HepG2 (cell line): ENCODE results near the gene ASCC2. TPM values are rescaled to one million over a fixed set of nuclear protein-coding genes. Genes with fewer than 3 reads are reported as not detected.

ENCODE experiments used
- KLF16 ChIP-seq, 2 experiments: sonication (generic) in 1 of 2; formaldehyde crosslinking in 1 of 2; IDR thresholded peaks; 2 replicates each; pipeline versions ENCODE4 v1.6.1 to v1.8.0; 2016 to 2023; ENCODE audit warnings: missing genetic modification reagents in 2 of 2, missing compliant biosample characterization in 1 of 2
- MXD4 ChIP-seq: IDR thresholded peaks from 2 replicates; pipeline ENCODE4 v1.6.1; 2016; ENCODE audit warnings: mild to moderate bottlenecking, missing biosample characterization, missing genetic modification reagents
- TBL1XR1 ChIP-seq: fragments of 150-350 bp; IDR thresholded peaks from 2 replicates; pipeline ENCODE4 v1.6.1; 2014; ENCODE audit warnings: borderline replicate concordance, low read length; ENCODE audit not compliant: partially characterized antibody
- THAP11 ChIP-seq: IDR thresholded peaks from 2 replicates; pipeline ENCODE4 v1.6.1; 2016; ENCODE audit warnings: missing biosample characterization, missing genetic modification reagents
- ZBTB1 ChIP-seq: sonication (generic); formaldehyde crosslinking; IDR thresholded peaks from 2 replicates; pipeline ENCODE4 v1.4.0; 2020; ENCODE audit warnings: missing genetic modification reagents, borderline replicate concordance
- ZNF549 ChIP-seq: sonication (generic); formaldehyde crosslinking; IDR thresholded peaks from 2 replicates; pipeline ENCODE4 v1.5.0; 2020; ENCODE audit warnings: missing genetic modification reagents
- polyA plus RNA-seq, 8 experiments: library from polyadenylated mRNA; depleted of rRNA in 3 of 8; stranded (reverse) in 7 of 8; unstranded in 1 of 8; fragments of >200 nt; fragmentation: Illumina TruSeq in 4 of 8; extraction: Trizol in 4 of 8; gene quantifications; 2 replicates each; pipeline versions ENCODE4 v1.2.1 to v1.2.3, GENCODE V29; 2011 to 2016; ENCODE audit warnings: low read depth in 4 of 8, missing spikeins in 1 of 8, mixed read lengths in 1 of 8; ENCODE audit not compliant: insufficient read depth in 1 of 8
- total RNA-seq, 5 experiments: library from RNA; depleted of rRNA; stranded (reverse); fragments of >200 nt; fragmentation: Illumina TruSeq; extraction: Trizol; gene quantifications; 2 replicates each; pipeline ENCODE4 v1.2.3, GENCODE V29; 2016; ENCODE audit warnings: low read depth in 1 of 5
- TF ChIP-seq, protein P1 (sequence below): IDR thresholded peaks from 2 replicates; pipeline ENCODE4 v1.6.1; 2016; ENCODE audit warnings: low read depth
- TF ChIP-seq, protein P2 (sequence below): IDR thresholded peaks from 2 replicates; pipeline ENCODE4 v1.6.1; 2016
- TF ChIP-seq, protein P3 (sequence below), 2 experiments: fragments of 450-650 bp in 1 of 2; sonication (generic) in 1 of 2; formaldehyde crosslinking; IDR thresholded peaks; 2 replicates each; pipeline versions ENCODE4 v1.5.0 to v1.8.0; 2020 to 2022; ENCODE audit warnings: mild to moderate bottlenecking in 1 of 2, missing genetic modification reagents in 1 of 2
- TF ChIP-seq, protein P4 (sequence below): sonication (generic); formaldehyde crosslinking; IDR thresholded peaks from 2 replicates; pipeline ENCODE4 v1.4.0; 2020; ENCODE audit warnings: missing genetic modification reagents
- TF ChIP-seq, protein P5 (sequence below): sonication (generic); formaldehyde crosslinking; IDR thresholded peaks from 2 replicates; pipeline ENCODE4 v1.4.0; 2020; ENCODE audit warnings: missing genetic modification reagents
- TF ChIP-seq, protein P6 (sequence below): sonication (generic); formaldehyde crosslinking; conservative IDR thresholded peaks from 2 replicates; pipeline ENCODE4 v1.4.0; 2020; ENCODE audit warnings: mild to moderate bottlenecking, missing genetic modification reagents, moderate library complexity

Gene ASCC2
- total and polyA plus RNA-seq, 2 of the 13 experiments (the other 11 are each of a cell fraction or from before 2014, with no cell fraction given) = 26.2 to 26.3 TPM

DNA sequence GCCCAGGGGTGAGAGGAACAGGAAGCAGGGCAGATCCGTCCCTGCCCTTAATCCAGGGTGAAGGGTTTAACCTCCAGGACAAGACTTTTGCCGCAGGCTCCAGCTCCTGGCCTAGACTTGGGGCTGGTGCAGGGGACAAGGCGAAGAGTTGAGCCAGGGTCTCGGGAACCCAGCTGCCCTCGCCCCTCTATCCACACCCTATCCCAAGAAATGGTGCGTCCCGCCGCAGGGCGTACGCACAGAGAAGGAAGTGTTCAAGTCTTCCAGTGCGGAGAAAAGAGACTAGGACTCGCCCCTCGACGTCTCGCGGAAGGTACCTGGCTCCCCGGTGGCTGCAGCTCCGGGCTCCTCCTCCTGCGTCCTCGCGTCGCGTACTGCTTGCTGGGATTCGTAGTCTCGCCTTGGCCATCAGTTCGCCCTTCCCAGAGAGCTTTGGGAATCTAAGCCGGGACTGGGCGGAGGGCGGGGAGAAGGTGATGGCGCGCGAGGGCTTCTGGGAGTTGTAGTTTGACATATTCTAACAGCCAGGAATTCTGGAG is 71.4 kb downstream of the ASCC2 start, which contains the start of gene ZMAT5 (continued):
- TF ChIP-seq, protein P1, sequence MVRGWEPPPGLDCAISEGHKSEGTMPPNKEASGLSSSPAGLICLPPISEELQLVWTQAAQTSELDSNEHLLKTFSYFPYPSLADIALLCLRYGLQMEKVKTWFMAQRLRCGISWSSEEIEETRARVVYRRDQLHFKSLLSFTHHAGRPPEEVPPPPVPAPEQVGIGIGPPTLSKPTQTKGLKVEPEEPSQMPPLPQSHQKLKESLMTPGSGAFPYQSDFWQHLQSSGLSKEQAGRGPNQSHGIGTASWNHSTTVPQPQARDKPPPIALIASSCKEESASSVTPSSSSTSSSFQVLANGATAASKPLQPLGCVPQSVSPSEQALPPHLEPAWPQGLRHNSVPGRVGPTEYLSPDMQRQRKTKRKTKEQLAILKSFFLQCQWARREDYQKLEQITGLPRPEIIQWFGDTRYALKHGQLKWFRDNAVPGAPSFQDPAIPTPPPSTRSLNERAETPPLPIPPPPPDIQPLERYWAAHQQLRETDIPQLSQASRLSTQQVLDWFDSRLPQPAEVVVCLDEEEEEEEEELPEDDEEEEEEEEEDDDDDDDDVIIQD (CRISPR knock-in tag) = 0 out of 2 replicates have a peak, but pooled peaks have one; percentile 48
- TF ChIP-seq, protein P2, sequence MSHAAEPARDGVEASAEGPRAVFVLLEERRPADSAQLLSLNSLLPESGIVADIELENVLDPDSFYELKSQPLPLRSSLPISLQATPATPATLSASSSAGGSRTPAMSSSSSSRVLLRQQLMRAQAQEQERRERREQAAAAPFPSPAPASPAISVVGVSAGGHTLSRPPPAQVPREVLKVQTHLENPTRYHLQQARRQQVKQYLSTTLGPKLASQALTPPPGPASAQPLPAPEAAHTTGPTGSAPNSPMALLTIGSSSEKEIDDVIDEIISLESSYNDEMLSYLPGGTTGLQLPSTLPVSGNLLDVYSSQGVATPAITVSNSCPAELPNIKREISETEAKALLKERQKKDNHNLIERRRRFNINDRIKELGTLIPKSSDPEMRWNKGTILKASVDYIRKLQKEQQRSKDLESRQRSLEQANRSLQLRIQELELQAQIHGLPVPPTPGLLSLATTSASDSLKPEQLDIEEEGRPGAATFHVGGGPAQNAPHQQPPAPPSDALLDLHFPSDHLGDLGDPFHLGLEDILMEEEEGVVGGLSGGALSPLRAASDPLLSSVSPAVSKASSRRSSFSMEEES (CRISPR knock-in tag) = no peak; the same call in none of the 2 replicates
- peak; percentile 98; the same call in 1 of the 2 replicates for TF ChIP-seq THAP11
- peak; percentile 47; the same call in 1 of the 2 replicates for TF ChIP-seq MXD4
- TF ChIP-seq KLF16 (CRISPR knock-in tag; IDR thresholded peaks at IDR 0.05) = peak in 1 of 2 experiments; percentile 62; a peak in 2 of 4 replicates
- TF ChIP-seq, protein P3, sequence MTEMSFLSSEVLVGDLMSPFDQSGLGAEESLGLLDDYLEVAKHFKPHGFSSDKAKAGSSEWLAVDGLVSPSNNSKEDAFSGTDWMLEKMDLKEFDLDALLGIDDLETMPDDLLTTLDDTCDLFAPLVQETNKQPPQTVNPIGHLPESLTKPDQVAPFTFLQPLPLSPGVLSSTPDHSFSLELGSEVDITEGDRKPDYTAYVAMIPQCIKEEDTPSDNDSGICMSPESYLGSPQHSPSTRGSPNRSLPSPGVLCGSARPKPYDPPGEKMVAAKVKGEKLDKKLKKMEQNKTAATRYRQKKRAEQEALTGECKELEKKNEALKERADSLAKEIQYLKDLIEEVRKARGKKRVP (CRISPR knock-in tag; IDR thresholded peaks at IDR 0.05) = 0 out of 4 replicates have a peak, but pooled peaks of 1 of the 2 experiments have one; percentile 15
- no peak for TF ChIP-seq ZNF549
- TF ChIP-seq, protein P4, sequence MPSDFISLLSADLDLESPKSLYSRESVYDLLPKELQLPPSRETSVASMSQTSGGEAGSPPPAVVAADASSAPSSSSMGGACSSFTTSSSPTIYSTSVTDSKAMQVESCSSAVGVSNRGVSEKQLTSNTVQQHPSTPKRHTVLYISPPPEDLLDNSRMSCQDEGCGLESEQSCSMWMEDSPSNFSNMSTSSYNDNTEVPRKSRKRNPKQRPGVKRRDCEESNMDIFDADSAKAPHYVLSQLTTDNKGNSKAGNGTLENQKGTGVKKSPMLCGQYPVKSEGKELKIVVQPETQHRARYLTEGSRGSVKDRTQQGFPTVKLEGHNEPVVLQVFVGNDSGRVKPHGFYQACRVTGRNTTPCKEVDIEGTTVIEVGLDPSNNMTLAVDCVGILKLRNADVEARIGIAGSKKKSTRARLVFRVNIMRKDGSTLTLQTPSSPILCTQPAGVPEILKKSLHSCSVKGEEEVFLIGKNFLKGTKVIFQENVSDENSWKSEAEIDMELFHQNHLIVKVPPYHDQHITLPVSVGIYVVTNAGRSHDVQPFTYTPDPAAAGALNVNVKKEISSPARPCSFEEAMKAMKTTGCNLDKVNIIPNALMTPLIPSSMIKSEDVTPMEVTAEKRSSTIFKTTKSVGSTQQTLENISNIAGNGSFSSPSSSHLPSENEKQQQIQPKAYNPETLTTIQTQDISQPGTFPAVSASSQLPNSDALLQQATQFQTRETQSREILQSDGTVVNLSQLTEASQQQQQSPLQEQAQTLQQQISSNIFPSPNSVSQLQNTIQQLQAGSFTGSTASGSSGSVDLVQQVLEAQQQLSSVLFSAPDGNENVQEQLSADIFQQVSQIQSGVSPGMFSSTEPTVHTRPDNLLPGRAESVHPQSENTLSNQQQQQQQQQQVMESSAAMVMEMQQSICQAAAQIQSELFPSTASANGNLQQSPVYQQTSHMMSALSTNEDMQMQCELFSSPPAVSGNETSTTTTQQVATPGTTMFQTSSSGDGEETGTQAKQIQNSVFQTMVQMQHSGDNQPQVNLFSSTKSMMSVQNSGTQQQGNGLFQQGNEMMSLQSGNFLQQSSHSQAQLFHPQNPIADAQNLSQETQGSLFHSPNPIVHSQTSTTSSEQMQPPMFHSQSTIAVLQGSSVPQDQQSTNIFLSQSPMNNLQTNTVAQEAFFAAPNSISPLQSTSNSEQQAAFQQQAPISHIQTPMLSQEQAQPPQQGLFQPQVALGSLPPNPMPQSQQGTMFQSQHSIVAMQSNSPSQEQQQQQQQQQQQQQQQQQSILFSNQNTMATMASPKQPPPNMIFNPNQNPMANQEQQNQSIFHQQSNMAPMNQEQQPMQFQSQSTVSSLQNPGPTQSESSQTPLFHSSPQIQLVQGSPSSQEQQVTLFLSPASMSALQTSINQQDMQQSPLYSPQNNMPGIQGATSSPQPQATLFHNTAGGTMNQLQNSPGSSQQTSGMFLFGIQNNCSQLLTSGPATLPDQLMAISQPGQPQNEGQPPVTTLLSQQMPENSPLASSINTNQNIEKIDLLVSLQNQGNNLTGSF = no peak
- no peak for TF ChIP-seq ZBTB1 (CRISPR knock-in tag)
- TF ChIP-seq, protein P5, sequence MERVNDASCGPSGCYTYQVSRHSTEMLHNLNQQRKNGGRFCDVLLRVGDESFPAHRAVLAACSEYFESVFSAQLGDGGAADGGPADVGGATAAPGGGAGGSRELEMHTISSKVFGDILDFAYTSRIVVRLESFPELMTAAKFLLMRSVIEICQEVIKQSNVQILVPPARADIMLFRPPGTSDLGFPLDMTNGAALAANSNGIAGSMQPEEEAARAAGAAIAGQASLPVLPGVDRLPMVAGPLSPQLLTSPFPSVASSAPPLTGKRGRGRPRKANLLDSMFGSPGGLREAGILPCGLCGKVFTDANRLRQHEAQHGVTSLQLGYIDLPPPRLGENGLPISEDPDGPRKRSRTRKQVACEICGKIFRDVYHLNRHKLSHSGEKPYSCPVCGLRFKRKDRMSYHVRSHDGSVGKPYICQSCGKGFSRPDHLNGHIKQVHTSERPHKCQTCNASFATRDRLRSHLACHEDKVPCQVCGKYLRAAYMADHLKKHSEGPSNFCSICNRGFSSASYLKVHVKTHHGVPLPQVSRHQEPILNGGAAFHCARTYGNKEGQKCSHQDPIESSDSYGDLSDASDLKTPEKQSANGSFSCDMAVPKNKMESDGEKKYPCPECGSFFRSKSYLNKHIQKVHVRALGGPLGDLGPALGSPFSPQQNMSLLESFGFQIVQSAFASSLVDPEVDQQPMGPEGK (CRISPR knock-in tag) = peak; percentile 1; the same call in 1 of the 2 replicates
- no peak for TF ChIP-seq TBL1XR1
- TF ChIP-seq, protein P6, sequence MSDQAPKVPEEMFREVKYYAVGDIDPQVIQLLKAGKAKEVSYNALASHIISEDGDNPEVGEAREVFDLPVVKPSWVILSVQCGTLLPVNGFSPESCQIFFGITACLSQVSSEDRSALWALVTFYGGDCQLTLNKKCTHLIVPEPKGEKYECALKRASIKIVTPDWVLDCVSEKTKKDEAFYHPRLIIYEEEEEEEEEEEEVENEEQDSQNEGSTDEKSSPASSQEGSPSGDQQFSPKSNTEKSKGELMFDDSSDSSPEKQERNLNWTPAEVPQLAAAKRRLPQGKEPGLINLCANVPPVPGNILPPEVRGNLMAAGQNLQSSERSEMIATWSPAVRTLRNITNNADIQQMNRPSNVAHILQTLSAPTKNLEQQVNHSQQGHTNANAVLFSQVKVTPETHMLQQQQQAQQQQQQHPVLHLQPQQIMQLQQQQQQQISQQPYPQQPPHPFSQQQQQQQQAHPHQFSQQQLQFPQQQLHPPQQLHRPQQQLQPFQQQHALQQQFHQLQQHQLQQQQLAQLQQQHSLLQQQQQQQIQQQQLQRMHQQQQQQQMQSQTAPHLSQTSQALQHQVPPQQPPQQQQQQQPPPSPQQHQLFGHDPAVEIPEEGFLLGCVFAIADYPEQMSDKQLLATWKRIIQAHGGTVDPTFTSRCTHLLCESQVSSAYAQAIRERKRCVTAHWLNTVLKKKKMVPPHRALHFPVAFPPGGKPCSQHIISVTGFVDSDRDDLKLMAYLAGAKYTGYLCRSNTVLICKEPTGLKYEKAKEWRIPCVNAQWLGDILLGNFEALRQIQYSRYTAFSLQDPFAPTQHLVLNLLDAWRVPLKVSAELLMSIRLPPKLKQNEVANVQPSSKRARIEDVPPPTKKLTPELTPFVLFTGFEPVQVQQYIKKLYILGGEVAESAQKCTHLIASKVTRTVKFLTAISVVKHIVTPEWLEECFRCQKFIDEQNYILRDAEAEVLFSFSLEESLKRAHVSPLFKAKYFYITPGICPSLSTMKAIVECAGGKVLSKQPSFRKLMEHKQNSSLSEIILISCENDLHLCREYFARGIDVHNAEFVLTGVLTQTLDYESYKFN (CRISPR knock-in tag) = peak; percentile 15; the same call in 1 of the 2 replicates
